Retina (tissue), 1 donor: ENCODE results near the gene PADI3.
"Not testable (repeated sequence)": the region's sequence is repeated elsewhere in the genome, so short reads cannot be mapped to it uniquely, and the experiment has no call there.

Experiments used
- DNase-seq: peaks from one replicate; pipeline ENCODE4 v3.0.0-alpha.2; 2016

PADI3 gene

DNA sequence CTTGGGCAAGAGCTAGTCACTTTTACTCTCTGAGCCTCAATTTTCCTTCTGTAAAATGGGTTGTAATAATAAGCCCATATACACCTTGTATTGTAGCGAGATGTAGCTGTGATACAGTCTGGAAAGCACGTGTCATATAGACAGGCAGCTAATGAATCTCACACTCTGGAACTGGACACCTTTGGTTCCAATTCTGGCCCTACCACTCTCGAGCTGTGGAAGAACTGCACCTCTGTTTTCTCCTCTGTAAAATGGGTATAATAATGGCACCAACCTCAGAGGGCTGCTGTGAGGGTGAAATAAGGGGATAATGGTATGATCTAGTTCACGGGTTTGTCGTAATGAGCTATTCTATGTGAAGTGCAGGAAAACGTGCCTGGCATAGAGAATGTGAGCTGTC is 58.4 kb downstream of the PADI3 start:
- no peak for DNase-seq

DNA sequence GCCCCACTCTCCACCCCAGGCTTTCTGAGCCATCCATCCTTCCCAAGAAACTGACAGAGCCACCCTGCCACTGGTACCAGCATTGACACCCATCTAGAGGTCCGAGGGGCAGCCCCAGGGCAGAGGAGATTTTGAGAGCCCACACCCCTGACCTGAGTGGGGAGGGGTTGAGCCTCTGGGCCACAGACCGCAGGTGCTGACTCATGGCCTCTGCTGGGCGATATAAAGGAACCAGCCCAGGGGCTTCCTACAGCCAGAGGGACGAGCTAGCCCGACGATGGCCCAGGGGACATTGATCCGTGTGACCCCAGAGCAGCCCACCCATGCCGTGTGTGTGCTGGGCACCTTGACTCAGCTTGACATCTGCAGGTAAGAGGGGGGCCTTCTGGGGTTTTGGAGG is 59.0 kb downstream of the PADI3 start, which contains the start of gene PADI4:
TSS of gene PADI4 (plus strand) at position 252 of the 400 bp plus-strand sequence. CDS start at position 278, 26 bp downstream.
- no peak for DNase-seq

GRCh38 chr1:17308593-17308992 is 59.7 kb downstream of the PADI3 start:
- DNase-seq, result no peak

DNA sequence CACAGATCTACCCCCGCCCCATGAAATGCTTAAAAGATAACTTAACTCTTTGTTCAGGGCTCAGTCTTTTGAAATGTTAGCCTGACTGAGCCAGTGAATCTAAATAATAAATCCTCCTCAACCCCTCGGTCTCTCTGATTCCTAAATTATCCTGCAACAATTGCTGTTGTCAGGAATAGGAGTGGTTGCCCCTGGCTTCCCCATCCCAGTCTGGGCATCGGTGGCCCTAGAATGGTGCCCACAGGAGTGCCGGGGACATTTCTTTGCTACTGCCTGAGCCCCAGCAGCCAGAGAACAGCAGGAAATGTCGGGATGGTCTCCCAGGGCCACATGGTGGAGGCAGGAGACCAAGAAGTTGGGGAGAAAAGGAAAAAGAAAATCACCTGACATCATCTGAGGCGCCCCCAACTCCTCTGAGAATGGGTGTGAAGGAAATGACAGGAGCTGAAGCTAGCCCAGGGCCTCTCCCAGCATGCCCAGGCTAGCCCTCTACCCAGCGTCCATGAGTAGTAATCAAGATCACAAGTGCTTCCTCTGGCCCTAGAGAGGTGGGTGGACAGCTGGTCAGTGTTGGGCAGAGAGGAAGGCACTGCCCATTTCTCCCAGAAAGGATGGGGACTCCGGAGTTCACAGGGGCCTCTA is 60.6 kb downstream of the PADI3 start:
- DNase-seq, result no peak

- DNase-seq, result no peak
Measured at GRCh38 chr1:17310068-17310640, 61.3 kb downstream of the PADI3 start.

DNA sequence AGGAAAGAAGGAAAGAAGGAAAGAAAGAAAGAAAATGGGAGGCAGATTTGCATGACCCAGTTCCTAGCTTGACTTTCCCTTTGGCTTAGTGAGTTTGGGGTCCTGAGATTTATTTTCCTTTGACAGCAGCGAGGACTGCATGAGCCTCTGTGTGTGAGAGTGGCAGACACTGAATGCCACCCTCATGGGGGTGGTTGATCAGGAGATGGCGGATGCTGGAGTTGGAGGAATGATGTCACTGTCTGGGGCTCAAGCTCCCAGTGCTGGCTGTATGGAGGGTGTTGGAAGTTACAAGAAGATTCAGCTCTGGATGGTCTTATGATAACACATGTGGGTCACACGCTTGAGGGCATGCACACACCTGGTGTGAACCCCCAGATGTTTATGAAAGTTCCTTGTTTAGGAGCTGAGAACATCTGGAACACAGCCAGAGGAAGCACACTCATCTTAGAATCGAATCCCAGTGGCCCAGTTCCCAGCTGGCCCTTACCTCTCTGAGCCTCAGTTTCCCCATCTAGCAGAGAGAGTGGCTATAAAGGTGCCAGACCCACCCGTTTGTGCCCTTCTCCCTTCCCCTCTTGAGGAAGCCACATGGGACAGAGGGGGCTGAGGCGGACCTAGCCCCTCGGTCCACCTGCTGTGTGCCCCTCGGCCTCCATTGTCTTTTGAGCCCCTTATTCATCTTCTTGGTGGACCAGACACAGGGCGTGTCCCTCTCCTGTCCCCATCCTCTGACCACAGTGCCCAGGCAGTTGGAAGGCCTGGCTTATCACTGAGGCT is 64.8 kb downstream of the PADI3 start:
- no peak for DNase-seq

DNA sequence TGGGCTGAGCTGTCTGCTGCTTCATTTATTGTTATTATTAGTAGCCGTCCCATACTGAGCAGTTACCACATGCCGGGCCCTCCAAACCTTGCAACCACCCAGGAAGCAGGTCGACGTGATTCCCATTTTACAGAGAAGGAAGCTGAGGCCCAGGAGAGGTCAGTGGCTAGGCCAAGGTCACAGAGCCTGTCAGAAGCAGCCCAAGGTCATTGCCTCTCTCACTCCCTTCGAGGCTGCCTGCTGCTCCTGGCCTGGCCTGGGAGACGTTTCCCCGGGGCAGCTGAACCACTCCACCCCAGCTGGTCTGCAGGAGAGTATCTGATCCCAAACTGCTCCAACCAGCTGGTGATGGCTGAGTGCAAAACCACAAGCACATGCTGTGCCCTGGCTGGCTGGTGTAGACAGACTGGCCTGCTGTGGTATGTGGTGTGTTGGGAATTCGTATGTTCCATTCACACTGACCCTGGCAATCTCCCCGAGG is 65.6 kb downstream of the PADI3 start:
- DNase-seq, result no peak

GRCh38 chr1:17315542-17316130 is 66.7 kb downstream of the PADI3 start:
- DNase-seq, result no peak

GRCh38 chr1:17316704-17317103 is 67.8 kb downstream of the PADI3 start:
- no peak for DNase-seq

DNA sequence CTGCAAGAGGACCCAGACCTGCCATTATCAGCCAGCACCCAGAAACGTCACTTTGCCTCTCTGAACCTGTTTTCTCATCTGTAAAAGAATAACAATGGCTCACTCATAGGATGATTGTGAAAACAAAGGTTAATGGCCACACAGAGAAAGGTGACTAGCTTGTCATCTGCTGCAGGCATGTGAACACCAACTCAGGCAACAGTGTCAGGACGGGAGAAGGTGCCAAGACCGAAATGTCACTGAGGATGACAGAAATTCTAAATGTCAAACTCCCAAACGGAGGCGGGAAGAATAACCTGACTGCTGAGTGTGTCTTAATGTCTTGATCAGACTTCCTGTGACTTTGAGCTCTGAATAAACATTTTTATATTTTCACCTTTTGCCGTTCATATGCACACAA is 69.4 kb downstream of the PADI3 start:
- no peak for DNase-seq

GRCh38 chr1:17319561-17320350 is 70.9 kb downstream of the PADI3 start:
- DNase-seq, result no peak

- not testable (repeated sequence) for DNase-seq
Measured at GRCh38 chr1:17321857-17322390, 73.0 kb downstream of the PADI3 start.

DNA sequence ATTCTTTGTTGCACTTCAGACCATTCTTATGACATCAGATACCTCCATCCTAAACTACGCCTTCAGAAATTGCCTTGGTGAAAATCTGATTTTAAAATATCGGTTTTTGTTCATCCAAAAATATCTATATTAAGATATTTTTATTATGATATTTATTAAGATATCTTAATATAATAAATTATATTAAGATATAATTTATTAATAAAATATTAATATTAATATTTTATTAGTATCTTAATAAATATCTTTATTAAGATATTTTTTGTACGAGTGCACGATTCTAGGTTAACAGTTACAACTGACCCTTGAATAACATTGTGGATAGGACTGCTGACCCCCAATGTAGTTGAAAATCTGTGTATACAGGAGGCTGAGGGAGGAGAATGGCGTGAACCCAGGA is 80.0 kb downstream of the PADI3 start:
- no peak for DNase-seq

DNA sequence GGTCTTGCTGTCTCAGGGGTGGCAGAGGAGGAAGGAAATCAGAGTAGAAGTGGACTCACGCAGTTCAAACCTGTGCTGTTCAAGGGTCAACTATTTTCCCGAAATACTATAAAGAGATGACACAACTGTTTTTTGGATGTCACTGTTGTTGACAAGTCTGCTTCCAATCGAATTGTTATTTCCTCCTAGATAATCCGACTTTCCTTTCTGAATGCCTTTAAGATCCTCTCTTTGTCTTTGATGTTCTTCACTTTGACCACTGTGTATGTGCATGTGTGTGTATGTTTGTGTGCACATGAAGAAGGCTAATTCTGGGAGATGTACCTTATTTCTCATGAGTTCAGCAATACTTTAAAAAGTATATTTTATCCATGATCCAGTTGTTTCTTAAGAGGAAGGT is 80.7 kb downstream of the PADI3 start:
- DNase-seq, result no peak

DNA sequence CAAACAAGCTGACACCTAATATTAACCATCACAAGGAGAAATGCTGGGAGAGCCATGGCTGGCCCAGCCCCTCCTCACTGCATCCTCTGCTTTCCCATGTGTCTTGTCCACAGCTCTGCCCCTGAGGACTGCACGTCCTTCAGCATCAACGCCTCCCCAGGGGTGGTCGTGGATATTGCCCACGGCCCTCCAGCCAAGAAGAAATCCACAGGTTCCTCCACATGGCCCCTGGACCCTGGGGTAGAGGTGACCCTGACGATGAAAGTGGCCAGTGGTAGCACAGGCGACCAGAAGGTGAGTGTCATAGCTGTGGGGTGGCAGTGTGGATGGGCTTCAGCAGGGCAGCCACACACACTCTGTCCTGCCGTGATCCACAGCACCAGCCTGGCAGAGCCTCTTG is 82.0 kb downstream of the PADI3 start:
- DNase-seq, result no peak

GRCh38 chr1:17333081-17333480 is 84.2 kb downstream of the PADI3 start:
- no peak for DNase-seq
